WERI-Rb-1 (cell line): ENCODE results near the gene GOLGA3.
"Not testable (repeated sequence)": the region's sequence is repeated elsewhere in the genome, so short reads cannot be mapped to it uniquely, and the experiment has no call there.

Experiments
- DNase-seq: peaks from one replicate; pipeline ENCODE4 v3.0.0-alpha.2; 2020
- H3K27ac ChIP-seq: fragments of 250-450 bp; sonication (Bioruptor Pico); 2 replicates; pipeline ENCODE4 v1.5.1; 2020; ENCODE audit warnings: mild to moderate bottlenecking, moderate library complexity
- H3K27me3 ChIP-seq: fragments of 250-450 bp; sonication (Bioruptor Pico); 2 replicates; pipeline ENCODE4 v1.5.1; 2021; ENCODE audit warnings: mild to moderate bottlenecking, low read depth, moderate library complexity; ENCODE audit not compliant: insufficient read depth, severe bottlenecking
- H3K36me3 ChIP-seq: fragments of 250-450 bp; sonication (Bioruptor Pico); 2 replicates; pipeline ENCODE4 v1.5.1; 2020; ENCODE audit warnings: mild to moderate bottlenecking, moderate library complexity
- H3K4me3 ChIP-seq: 2 replicates; pipeline ENCODE4 v1.5.1; 2011; ENCODE audit warnings: low read depth, mild to moderate bottlenecking, control low read depth, low read length
- H3K9me3 ChIP-seq: fragments of 250-450 bp; sonication (Bioruptor Pico); 2 replicates; pipeline ENCODE4 v1.5.1; 2021; ENCODE audit warnings: mild to moderate bottlenecking, moderate library complexity; ENCODE audit not compliant: severe bottlenecking
- CTCF ChIP-seq: IDR thresholded peaks from 2 replicates; pipeline ENCODE4 v1.5.1; 2011; ENCODE audit warnings: low read depth, mild to moderate bottlenecking, control low read depth, inconsistent platforms, low read length

GOLGA3 gene

GRCh38 chr12:132801741-132802140 lies 26.9 kb downstream of the GOLGA3 start:
- no peak for DNase-seq
- peaks cover 70% of the 10 kb centered on the region for H3K36me3 ChIP-seq

GRCh38 chr12:132798836-132799235 lies 29.8 kb downstream of the GOLGA3 start:
- no peaks in the 10 kb centered on the region for H3K9me3 ChIP-seq
- no peak overlapping the region for H3K27ac ChIP-seq
- DNase-seq, result no peak
- H3K27me3 ChIP-seq, result no peaks in the 10 kb centered on the region
- H3K4me3 ChIP-seq, result no peak overlapping the region
- no peak for TF ChIP-seq CTCF
- H3K36me3 ChIP-seq, result peaks cover 68% of the 10 kb centered on the region

More at GRCh38 chr12:132801741-132802140, 26.9 kb downstream of the GOLGA3 start:
- TF ChIP-seq CTCF, result no peak
- Histone ChIP-seq H3K27ac (no peak overlapping the region), H3K4me3 (no peak overlapping the region), H3K27me3 (no peaks in the 10 kb centered on the region), H3K9me3 (no peaks in the 10 kb centered on the region)

GRCh38 chr12:132797820-132798570 lies 30.7 kb downstream of the GOLGA3 start:
- no peaks in the 10 kb centered on the region for H3K9me3 ChIP-seq
- TF ChIP-seq CTCF, result no peak
- no peaks in the 10 kb centered on the region for H3K27me3 ChIP-seq
- no peak for DNase-seq
- peaks cover 62% of the 10 kb centered on the region for H3K36me3 ChIP-seq
- H3K27ac ChIP-seq, result no peak overlapping the region
- no peak overlapping the region for H3K4me3 ChIP-seq

GRCh38 chr12:132795847-132796246 lies 32.8 kb downstream of the GOLGA3 start:
- no peak for TF ChIP-seq CTCF
- no peak for DNase-seq
- Histone ChIP-seq H3K4me3 (no peak overlapping the region), H3K9me3 (no peaks in the 10 kb centered on the region), H3K27ac (no peak overlapping the region), H3K36me3 (peaks cover 45% of the 10 kb centered on the region), H3K27me3 (no peaks in the 10 kb centered on the region)

GRCh38 chr12:132791940-132792339 lies 36.7 kb downstream of the GOLGA3 start:
- not testable (repeated sequence) for H3K27me3 ChIP-seq, DNase-seq, H3K27ac ChIP-seq, H3K9me3 ChIP-seq, H3K4me3 ChIP-seq
- peaks cover 42% of the 10 kb centered on the region for H3K36me3 ChIP-seq

GRCh38 chr12:132789099-132789471 lies 39.6 kb downstream of the GOLGA3 start:
- Histone ChIP-seq H3K27me3 (no peaks in the 10 kb centered on the region), H3K9me3 (no peaks in the 10 kb centered on the region), H3K27ac (peak overlapping the region; percentile 75), H3K36me3 (peaks cover 45% of the 10 kb centered on the region), H3K4me3 (no peak overlapping the region)
- DNase-seq, result no peak
- TF ChIP-seq CTCF, result no peak
